B cell (primary cell): ENCODE measurements around the gene NLGN4X.

Experiments used
- CTCF ChIP-seq: fragments of 200-600 bp; IDR thresholded peaks from one replicate; pipeline ENCODE4 v1.8.0; 2022; ENCODE audit warnings: antibody characterized with exemption, mild to moderate bottlenecking
- EZH2 ChIP-seq: IDR thresholded peaks from 2 replicates; pipeline ENCODE4 v1.6.1; 2012; ENCODE audit warnings: borderline replicate concordance, low read depth, mild to moderate bottlenecking, moderate library complexity, low read length; ENCODE audit not compliant: insufficient read depth, poor library complexity, severe bottlenecking

GRCh38 chrX:6149060-6149872, 79.4 kb downstream of the NLGN4X start:
- TF ChIP-seq CTCF, result no peak
- no peak for TF ChIP-seq EZH2
